ENCODE measurements around the gene GORASP2.
"Not testable (repeated sequence)": the region's sequence is repeated elsewhere in the genome, so short reads cannot be mapped to it uniquely, and the experiment has no call there.

The GORASP2 gene

DNA sequence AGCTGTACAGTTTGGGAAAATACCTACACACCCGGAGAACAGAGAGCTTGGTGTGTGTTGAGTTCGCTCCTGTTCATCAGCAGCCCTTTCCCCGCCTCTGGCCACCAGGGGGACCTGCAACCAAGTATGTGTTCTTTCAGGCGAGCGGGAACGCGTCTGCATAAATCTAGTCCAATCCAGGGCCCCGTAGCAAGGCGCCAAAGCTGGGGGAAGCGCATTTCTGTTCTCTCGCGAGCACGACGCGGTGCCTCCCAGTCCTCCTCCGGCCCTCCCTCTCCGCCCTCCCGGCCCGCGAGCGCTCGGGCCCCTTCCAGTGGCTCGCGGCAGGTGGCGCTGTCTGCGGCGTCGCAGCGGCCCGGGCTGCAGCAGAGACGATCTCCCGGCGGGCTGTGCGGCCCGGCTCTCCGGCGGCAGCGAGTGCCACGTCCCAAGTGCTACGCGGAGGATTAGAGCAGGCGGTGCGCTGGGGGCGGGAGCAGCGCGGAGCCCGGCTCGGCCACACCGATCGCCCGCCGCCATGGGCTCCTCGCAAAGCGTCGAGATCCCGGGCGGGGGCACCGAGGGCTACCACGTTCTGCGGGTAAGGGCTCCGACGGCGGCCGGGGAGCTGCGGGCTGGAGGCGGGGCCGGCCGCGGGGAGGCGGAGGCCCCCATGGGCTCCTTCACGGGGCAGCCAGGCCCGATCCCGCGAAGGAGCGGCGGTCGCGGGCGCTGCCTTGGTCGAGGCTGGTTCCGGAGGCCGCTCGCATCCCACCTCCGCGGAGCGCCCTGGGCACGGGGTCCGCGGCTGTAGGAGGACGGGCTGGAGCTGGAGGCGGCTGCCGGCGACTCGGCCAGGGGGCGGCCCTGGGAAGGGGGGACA lies at the start of gene GORASP2:
Gene GORASP2, plus strand, starts transcription at position 430 of the 862 bp plus-strand sequence. Its CDS starts 88 bp downstream, at position 518.
- peak; percentile 96 for DNase-seq

DNA sequence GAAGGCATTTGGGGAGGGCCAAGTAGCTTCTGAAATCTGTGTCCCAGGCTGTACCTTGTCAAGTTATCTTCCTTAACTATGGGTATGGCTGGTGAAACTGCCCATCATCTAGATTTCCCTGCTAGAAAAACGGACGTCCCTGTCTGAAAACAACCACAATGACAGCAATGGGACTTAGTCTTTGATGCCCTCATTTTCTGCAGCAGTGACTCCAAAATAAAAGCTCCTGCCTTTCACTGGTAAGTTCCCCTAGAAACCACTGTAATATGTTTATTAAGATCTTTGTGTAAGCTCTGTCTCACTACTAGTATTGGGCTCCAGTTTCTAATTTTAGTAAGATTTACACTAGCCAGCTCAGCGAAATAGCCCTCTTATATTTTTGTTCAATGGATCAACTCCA lies 47.2 kb upstream of the GORASP2 start:
- DNase-seq, result no peak

DNA sequence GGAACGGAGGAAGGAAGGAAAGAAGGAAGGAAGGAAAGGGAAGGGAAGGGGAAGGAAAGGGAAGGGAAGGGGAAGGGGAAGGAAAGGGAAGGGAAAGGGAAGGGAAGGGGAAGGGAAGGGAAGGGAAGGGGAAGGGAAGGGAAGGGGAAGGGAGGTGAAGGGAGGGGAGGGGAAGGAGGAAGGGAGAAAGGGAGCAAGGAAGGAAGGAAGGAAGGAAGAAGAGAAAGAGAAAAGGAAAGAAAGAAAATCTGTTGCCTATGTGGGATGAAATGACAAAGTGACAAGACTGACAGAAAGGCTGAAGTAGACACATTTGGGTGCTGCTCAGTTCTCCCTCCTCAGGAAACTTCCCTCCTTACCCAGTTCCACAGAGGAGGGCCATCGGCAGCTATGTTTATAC lies 46.3 kb upstream of the GORASP2 start:
- no peak for DNase-seq

DNA sequence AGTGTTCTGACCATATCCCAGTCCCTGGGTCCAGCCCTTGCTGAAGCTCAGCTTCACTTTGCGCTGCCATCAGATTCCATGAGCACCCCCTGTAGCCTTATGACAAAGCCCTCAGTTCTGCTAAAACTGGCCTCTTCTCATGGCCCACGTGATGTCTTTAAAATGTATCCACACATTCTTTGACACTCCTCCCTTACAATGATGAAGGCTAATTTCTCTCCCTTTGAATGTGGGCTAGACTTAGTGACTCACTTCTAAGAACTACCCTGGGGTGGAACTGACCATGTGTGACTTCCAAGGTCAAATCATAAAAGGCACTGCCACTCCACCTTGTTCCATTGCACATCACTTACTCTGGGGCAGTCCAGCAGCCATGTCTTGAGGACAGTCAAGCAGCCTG lies 45.4 kb upstream of the GORASP2 start:
- DNase-seq, result no peak

DNA sequence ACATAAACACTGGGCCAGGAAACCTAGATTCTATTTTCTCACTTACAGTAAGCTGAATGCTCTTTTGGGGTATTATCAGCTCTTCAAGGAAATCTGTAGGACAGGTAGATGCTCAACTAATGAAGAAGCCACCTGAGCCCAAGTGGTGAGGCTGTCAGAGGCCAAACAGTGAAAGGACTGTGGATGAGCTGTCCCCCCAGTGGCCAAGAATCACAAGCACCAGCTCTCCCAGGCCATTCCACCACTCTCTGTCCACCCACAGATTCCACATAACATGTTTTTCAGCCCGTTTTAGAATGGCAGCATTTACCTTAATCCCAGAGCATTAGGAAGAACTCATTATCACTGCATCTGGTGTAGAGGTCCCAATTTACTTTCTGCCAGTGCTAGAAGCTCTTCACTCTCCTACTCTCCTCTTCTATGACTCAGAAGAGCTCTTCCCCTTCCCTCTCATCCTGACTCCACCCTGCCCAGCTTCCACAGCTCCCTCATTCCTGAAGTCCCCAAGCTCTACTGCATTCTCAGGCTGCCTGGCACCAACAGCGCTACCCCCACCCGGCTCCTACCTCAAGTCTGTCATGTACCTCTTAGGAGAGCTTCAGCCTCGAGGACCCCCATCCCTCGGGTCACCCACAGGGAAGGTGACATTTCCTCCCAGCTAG lies 43.8 kb upstream of the GORASP2 start:
- DNase-seq, result no peak

DNA sequence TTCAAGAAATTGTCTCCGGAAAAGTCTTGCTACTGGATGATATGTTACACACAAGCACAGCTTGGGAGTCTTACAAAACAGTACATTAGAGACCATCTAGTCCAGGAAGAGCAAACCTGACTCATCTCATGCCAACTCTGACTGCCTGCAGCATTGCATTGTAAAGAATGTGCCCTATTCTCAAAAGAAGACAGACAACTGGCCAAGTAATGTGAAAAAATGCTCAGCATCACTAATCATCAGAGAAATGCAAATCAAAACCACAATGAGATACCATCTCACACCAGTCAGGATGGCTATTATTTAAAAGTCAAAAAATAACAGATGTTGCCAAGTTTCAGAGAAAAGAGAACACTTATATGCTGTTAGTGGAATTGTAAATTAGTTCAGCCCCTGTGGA lies 42.7 kb upstream of the GORASP2 start:
- no peak for DNase-seq

DNA sequence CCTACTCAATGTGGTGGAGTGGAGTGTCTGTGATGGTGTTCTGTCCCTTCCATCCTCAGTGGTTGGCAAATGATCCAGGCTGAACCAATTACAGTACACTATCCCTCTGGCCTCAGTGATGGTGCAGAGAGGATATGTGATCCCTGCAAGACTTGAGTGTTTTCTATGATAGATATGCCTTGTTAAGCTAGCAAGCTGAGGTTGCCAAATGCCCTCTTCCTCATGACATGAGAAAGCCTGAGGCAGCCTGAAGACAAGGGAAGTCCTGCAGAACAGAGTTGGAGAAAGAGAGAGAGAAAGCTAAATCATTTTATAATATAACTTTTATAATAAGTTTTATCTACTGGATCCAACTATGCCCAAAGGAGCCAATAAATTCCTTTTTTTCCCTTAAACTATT lies 41.6 kb upstream of the GORASP2 start:
- DNase-seq, result no peak

DNA sequence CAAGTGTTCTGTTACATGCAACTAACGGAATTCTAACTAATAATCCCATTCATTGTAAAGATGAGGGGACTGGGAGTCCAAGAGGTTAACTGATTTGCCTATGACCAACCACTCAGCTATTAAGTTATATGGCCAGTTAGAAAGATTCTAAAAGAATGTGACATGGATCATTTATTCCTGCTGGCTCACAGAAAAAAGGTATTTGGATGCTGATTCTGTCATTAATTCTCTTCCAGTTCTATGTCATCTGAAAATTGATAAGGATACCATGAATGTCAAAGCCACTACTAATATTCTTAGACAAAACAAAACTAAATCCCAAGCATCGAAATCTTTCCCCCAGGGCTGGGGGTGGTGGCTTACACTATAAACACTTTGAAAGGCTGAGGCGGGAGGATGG lies 41.2 kb upstream of the GORASP2 start:
- no peak for DNase-seq

DNA sequence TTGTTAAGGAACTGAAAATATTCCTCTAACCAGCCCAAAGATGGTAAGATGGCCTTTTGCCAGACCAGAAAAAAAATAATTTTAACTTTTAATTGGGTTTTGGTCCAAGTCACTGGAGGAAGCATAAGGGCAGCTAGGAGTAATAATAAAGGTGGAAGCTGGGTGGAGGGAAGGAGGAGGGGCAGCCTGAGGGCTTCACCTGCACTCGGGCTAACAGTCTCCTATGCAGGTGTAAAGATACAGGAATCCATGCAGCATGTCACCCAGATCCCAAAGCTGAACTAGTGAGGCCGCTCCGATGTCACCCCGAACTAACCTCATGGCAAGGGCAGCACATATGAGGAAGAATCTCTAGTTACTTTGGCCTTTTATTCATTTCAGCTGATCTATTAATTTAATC lies 37.2 kb upstream of the GORASP2 start:
- DNase-seq, result no peak

DNA sequence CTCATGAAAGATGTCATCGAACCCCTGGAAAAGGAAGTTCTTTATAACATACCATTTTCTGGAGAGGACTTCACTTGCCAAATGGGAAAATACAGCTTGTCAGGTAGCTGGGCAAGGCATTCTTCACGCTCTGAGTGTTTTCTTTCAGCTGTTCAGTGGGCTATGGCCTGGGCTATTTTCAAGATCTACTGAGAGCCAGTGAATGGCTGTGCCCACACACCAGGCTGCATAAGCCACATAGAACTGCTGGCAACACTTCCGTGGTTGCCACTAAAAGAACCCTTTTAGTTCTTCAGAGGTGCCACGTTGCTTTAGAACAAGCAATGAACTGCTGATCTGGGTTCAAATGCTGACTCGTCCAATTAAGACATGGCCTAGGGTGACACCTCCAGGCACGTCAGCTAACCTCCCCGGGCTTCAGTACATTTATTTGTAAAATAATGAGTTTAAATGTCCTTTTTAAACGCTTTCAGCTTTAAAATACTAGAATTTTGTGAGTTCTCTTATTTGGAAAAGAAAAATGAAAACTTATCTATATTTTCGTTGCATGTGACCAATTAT lies 36.6 kb upstream of the GORASP2 start:
- DNase-seq, result no peak

DNA sequence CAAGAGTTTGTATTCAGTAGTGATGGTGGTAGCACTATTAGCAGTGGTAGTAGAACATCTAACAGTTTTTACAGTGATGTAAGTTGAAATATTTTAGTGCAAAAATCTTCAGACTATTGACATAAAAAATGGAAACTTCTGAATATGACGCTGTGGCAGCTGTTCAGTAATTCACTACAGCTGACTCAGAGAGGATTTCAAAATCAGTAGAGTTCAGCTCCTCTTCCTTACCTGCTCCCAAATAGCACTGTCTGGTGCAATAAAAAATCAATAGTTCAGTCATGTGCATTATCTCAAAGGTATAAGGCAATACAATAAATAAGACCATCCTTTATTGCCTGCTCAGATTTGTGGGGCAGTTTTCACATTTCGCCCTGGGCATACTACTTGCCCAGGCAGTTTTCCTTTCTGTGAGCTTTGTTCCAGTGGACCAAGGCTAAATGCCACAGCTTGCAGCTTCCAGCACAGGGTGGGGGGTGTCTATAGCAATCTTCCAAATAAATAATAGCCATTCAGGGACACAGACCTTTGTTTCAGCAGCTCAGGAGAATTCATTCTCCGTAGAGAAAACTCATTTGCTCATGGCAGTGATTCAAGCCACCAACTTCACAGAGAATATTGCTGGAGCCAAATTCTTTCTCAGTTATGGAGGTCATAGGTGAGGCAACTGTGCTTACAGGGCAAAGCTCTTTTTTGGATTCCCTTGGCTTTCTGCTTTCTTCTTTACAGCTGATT lies 33.9 kb upstream of the GORASP2 start:
- no peak for DNase-seq

DNA sequence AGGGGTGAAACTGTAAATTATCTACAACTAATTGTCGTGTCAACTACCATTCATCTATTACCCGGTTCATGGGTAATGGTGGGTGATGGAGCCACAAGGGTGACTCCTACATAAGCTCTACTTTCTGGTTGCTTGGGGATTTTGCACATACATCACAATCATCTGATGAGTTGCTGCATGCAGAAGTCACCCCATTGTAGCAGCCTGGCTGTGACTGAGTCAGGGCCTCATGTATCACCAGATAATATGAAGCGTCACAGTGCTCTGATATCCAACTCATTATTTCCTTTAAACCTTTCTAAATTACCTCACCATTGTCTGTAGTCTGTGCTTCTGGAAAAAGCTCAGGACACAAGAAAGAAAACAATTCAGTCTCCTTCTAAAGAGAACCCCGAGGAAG lies 32.4 kb upstream of the GORASP2 start:
- DNase-seq, result no peak

DNA sequence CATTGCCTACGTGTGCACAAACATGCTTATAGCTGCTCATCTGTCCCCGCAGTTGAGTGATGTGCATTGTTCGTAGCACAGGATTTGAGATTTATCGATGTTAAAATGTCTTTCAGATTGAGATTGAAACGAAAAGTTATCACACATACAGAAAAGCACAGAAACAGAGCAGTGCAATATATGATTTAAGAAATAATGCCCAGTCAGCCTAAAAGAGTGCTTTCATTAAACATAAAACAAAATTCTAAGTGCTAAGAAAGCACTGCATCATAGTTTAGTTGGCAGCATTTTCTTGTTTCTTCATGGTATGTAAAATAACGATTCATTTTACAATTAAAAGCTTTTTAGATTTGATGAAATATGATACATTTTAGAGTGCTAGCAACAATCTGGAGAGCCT lies 31.9 kb upstream of the GORASP2 start:
- no peak for DNase-seq

DNA sequence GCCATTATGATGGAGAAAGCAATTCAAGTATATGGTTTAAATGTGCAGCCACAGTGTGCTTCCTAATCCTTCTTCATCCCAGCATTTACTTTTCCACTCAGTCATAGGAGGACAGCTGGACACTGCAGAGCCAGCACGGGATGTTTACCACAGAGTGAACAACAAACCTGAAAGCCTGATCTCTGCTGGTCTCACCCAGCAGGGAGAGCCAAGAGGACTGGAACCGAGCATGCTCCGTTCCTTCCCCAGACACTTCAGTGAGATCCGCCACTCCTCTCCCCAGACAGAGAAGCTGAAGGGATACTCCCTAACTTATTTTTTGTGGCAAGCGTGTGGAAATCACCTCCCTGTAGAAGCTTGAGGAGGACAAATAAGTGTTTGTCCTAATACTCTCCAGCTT lies 23.2 kb upstream of the GORASP2 start:
- DNase-seq, result no peak

DNA sequence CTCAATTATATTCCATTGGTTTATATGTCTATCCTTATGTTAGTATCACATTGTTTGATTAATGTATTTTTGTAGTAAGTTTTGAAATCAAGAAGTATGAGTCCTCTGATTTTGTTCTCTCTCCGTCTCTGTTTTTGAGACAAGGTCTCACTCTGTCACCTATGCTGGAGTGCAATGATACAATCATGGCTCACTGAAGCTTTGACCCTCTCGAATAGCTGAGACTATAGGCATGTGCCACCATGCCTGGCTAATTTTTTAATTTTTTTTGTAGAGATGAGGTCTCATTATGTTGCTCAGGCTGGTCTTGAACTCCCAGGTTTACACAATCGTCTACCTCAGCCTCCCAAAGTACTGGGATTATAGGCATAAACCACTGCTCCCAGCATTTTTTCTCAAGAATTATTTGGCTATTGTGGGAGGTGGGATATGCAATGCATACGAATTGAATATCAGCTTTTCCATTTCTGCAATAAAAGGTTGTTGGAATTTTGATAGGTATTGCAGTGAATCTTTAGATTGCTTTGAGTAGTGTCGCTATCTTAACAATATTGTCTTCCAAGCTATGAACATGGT lies 17.7 kb upstream of the GORASP2 start:
- no peak for DNase-seq

DNA sequence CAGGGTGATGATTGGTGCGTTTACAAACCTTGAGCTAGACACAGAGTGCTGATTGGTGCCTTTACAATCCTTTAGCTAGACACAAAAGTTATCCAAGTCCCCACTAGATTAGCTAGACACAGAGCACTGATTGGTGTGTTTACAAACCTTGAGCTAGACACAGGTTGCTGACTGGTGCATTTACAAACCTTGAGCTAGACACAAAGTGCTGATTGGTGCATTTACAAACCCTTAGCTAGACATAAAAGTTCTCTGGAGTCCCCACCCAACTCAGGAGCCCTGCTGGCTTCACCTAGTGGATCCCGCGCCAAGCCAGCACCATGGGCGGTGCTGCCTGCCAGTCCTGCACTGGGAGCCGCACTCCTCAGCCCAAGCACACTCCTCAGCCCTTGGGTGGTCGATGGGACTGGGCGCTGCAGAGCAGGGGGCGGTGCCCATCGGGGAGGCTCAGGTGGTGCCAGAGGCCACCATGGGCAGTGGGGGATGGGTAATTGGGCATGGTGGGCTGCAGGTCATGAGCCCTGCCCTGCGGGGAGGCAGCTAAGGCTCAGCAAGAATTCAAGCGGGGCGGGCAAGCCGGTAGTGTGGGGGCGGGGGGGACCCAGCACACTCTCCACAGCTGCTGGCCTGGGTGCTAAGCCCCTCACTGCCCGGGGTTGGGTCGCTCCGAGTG lies 13.9 kb upstream of the GORASP2 start:
- not testable (repeated sequence) for DNase-seq

DNA sequence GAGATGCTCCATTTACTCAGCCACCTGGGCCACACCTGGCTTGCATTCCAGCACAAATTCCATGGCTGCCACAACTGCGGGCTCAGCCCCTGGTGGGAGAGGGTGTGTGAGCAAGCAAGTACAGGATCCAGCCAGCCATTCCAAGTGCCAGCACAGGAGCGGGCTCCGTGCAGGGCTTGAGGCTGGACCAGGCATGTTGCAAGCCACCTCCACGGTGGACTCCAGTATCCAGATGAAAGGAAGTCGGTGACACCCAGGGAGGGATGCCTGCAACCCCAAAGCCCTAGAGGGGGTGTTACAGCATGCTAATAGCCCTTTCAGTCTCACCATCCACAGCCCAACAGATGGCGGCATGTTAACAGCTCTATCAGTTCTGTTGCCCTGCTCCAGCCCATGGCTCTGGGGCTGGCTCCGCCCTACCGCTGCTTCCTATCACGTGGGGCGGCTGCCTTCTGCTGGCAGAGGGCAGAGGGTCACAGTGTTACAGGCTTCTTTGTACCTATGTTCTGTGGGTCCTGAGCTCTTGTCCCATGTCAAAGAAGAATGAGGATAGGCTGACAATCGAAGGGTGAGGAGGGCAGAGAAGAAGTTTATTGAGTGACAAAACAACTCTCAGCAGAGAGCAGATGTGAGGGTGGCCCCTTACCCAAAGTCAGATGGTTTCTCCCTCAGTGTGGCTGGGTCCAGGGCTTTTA lies 11.7 kb upstream of the GORASP2 start:
- DNase-seq, result no peak

DNA sequence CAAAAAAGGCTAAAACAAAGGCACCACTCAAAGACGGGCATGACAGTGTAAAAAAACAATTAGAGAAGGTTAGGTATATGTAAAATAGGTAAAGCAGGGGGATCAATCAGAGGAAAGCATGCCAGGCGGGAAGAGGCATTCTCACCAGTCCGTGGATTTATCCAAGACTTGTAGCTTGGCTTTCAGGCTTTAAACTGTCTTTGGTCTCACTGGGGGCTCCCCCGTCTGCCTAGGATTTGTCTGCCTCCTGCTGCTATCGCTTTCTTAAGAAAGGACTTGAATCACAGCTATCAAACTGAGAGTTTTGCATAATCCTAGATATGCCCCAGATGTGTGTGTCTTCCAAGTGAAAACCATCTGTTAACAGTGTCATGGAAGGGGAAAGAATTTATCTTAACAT lies 11.1 kb upstream of the GORASP2 start:
- DNase-seq, result no peak

DNA sequence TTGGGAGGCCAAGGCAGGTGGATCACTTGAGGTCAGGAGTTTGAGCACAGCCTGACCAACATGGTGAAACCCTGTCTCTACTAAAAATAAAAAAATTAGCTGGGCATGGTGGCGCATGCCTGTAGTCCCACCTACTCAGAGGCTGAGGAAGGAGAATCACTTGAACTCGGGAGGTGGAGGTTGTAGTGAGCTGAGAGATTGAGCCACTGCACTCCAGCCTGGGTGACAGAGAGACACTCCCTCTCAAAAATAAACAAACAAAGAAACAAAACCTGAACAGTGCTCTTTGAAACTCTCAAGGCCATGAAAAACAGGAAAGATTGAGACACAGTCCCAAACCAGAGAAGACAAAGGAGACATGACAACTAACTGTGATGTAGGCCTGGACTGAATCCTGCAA lies 7.2 kb upstream of the GORASP2 start:
- not testable (repeated sequence) for DNase-seq

DNA sequence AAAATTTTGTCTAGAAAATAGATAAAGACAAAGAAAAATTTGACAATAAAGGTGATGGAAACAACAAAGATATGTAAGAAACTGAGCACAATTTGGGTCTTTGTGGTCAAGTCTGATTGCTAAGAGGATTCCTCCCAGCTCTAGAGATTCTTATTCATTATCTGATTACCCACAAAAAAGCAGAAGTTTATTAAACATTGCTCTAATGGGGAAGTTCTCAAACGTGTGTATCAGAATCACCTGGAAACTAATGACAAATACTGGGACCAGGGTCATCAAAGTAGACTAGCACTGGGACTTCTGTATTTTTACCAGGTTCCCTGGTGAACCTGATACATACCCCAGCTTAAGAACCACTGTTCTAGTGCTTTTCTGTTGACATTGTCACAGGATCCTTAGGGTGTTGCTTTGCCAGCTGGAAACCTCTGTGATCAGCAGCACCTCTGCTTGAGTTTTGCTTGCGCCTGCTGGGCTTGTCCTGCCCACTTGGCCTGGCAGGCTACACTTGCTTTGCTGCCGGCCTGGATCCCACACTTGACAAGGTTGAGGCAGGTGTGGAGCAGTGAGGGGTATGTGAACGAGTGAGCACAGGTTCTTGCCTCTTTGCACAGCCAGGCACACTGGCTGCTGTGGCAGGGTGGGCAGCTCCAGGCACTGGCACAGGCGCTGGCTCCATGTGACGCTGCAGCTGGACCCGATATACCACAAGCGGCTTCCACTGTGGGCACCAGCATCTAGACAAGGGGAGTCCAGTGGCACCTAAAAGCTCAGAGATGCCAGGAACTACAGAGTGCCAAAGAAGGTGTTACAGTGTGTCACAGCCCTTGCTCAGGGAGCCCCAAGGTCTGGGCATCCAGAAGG lies 6.2 kb upstream of the GORASP2 start:
- DNase-seq, result no peak

DNA sequence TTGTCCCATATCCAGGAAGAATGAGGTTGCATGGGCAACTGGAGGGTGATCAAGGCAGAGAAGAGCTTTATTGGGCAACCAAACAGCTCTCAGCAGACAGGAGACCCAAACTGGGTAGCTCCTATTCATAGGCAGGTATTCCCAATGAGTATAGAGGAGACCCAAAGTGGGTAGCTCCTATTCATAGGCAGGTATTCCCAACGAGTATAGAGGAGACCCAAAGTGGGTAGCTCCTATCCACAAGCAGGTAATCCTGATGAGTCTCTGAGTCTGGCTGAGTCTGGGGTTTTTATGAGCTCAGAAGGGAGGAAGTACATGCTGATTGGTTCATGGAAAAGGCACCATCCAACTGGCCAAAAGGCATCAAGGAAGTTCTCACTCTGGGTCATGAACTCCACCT lies 5.3 kb upstream of the GORASP2 start:
- no peak for DNase-seq

Data from stimulated activated CD8-positive, alpha-beta memory T cell treated with anti-CD3 and anti-CD28 coated beads, Interleukin-4, amount 100 ng/mL, for 48 hours (primary cell).